LNCAP (cell line): Measurements from ENCODE around the gene C11orf65.

Source experiments
- CTCF ChIP-seq: fragments of 450-650 bp; IDR thresholded peaks from 2 replicates; pipeline ENCODE4 v1.5.1; 2017; ENCODE audit warnings: mild to moderate bottlenecking

C11orf65 gene

DNA sequence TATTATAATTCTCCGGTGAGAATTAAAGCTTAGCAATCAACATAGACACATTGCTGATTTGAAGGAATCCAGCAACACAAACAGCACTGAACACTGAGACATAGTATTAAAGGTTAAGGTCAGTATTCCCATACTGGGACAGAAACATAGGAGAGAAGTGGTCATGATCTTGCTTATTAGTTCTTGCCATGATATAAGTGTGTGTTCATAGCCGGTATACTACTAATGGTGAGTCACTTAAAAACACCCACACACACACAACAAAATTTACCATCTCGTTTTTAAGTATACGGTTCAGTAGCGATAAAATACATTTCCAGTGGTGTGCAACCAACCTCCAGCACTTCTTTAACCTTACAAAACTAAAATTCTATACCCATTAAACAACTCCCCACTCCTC is 96.3 kb downstream of the C11orf65 start:
- no peak for TF ChIP-seq CTCF

GRCh38 chr11:108370315-108370714 is 97.0 kb downstream of the C11orf65 start:
- no peak for TF ChIP-seq CTCF

- TF ChIP-seq CTCF, result no peak
Observed at GRCh38 chr11:108369064-108369463, 98.3 kb downstream of the C11orf65 start.

DNA sequence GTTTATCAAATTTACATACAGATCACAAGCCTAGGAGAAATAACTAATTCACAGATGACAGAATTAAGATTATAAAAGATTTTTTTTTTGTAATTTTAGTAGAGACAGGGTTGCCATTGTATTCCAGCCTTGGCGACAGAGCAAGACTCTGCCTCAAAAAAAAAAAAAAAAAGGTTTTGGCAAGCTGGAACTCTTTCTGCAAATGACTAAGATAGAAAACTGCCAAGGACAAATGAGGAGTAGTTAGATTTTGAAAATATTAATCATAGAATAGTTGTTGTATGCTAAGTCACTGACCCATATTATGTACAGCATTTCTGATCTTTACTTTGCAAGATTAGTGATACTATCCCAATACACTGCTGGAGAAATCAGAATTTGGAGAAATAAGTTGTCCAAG is 99.2 kb downstream of the C11orf65 start:
- TF ChIP-seq CTCF, result no peak

DNA sequence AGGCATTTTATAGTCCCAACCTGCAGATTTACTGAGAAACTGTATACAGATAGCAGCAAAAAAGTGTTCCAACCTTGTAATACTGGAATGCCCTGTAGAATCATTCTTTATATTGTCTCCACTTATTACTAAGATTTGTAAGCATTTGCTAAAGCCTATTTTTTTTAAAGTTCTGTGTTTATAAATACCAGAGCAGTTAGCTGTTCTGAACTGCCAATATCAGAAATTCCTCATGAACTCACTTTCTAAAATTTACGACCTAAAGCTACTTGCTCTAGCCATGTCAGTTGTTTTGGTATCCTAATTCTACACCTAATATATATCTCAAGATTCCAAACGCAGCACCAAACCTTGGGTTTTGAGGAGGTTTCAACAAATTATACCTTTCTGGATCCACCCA is 103.2 kb downstream of the C11orf65 start:
- TF ChIP-seq CTCF, result no peak

DNA sequence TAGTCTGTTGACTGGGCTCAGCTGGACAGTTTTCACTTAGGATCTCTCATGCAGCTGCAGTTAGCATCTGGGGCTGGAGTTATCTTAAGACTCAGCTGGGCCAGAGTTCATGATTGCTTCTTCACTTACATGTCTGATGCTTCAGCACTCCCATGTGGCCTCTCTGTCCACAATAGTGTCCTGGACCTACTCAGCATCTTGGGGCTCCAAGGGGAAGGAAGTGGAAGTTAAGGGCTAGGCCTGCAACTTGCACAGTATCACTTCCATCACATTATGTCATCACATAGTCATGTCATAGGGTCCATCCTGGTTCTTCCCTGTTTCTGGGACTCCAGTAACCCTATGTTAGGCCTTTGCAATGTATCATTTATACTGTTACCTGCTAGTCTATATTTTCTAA is 115.9 kb downstream of the C11orf65 start:
- TF ChIP-seq CTCF, result no peak

- TF ChIP-seq CTCF, result no peak
Observed at GRCh38 chr11:108346451-108346850, 120.9 kb downstream of the C11orf65 start.

GRCh38 chr11:108345767-108346166 is 121.6 kb downstream of the C11orf65 start:
- no peak for TF ChIP-seq CTCF
